HCT116 (cell line): ENCODE measurements around the gene PPT2. TPM values are rescaled to one million over a fixed set of nuclear protein-coding genes. Genes with fewer than 3 reads are reported as not detected.

Experiments used
- ATAC-seq: fragments of 200-7000 bp; cut with Tn5 transposase; 2 replicates; pipeline ENCODE4 v1.9.1; 2020; ENCODE audit warnings: mild to moderate bottlenecking, moderate library complexity
- BruUV-seq: library from RNA; stranded (reverse); fragments of 400-500 nt; replicated peaks from 2 replicates; lab custom pipeline; 2021; lab: Mats Ljungman, UMichigan
- CTCF ChIA-PET: fragments of 300-600 bp; sonication (Branson Sonifier 250); formaldehyde crosslinking; loops from one replicate; lab custom pipeline; 2021; ENCODE audit warnings: antibody characterized with exemption; lab: Charles Lee
- POLR2A ChIA-PET: fragments of 300-600, 350-600 bp; sonication (Branson Sonifier 250); formaldehyde crosslinking; loops from one replicate; lab custom pipeline; 2021; ENCODE audit warnings: antibody characterized with exemption; lab: Charles Lee
- RAD21 ChIA-PET, 2 experiments: fragments of 300-600 bp; sonication (Branson Sonifier 250); formaldehyde crosslinking; loops; one replicate each; lab custom pipeline; 2023; ENCODE audit warnings: low total read pairs in 2 of 2; ENCODE audit not compliant: uncharacterized antibody in 2 of 2, unreplicated experiment in 2 of 2, low non-redundant PET in 1 of 2; lab: Charles Lee
- DNase-seq: peaks from one replicate; pipeline ENCODE4 v3.0.0-alpha.2; 2010; ENCODE audit warnings: low read depth, low spot score
- H2AFZ ChIP-seq: fragments of 200-600 bp; shearing (Covaris generic), sonication (generic); 2 replicates; pipeline ENCODE4 v1.6.1; 2017; ENCODE audit warnings: low read depth, mixed run types, mixed read lengths, antibody characterized with exemption, low read length; ENCODE audit not compliant: poor library complexity, severe bottlenecking
- H3K27ac ChIP-seq: 2 replicates; pipeline ENCODE4 v1.5.1; 2012; ENCODE audit warnings: low read depth, low read length
- H3K27me3 ChIP-seq: fragments of 200-600 bp; sonication (generic); 2 replicates; pipeline ENCODE4 v1.6.1; 2016; ENCODE audit warnings: mixed run types, low read length, mixed read lengths; ENCODE audit not compliant: insufficient read depth
- H3K36me3 ChIP-seq, 2 experiments: fragments of 200-500 bp in 1 of 2; fragments of 200-600 bp in 1 of 2; sonication (Bioruptor generic) in 1 of 2; sonication (generic) in 1 of 2; 2 replicates each; pipeline versions ENCODE4 v1.5.1 to v1.6.1; 2014 to 2016; ENCODE audit warnings: low read length in 2 of 2, inconsistent platforms in 1 of 2, mixed read lengths in 1 of 2, mixed run types in 1 of 2; ENCODE audit not compliant: insufficient read depth in 2 of 2, control insufficient read depth in 1 of 2
- H3K4me1 ChIP-seq, 2 experiments: fragments of 200-600 bp in 1 of 2; sonication (generic) in 1 of 2; 2 replicates each; pipeline versions ENCODE4 v1.5.1 to v1.6.1; 2012 to 2017; ENCODE audit warnings: low read length in 2 of 2, inconsistent platforms in 1 of 2, mild to moderate bottlenecking in 1 of 2, mixed read lengths in 1 of 2, mixed run types in 1 of 2, moderate library complexity in 1 of 2; ENCODE audit not compliant: insufficient read depth in 2 of 2, control insufficient read depth in 1 of 2
- H3K4me2 ChIP-seq: fragments of 200-600 bp; sonication (generic); 2 replicates; pipeline ENCODE4 v1.6.1; 2017; ENCODE audit warnings: mixed run types, low read length, mixed read lengths
- H3K4me3 ChIP-seq, 2 experiments: fragments of 200-600 bp in 1 of 2; sonication (generic) in 1 of 2; replicated peaks in 1 of 2; 2 replicates each; pipeline ENCODE4 v1.5.1; 2011 to 2016; ENCODE audit warnings: low read length in 2 of 2, control low read depth in 1 of 2, low read depth in 1 of 2, mild to moderate bottlenecking in 1 of 2, mixed read lengths in 1 of 2, mixed run types in 1 of 2
- H3K79me2 ChIP-seq: fragments of 200-600 bp; sonication (generic); 2 replicates; pipeline ENCODE4 v1.6.1; 2017; ENCODE audit warnings: mild to moderate bottlenecking, mixed run types, low read length, moderate library complexity, mixed read lengths; ENCODE audit not compliant: insufficient read depth
- H3K9ac ChIP-seq: fragments of 200-600 bp; sonication (generic); 2 replicates; pipeline ENCODE4 v1.6.1; 2016; ENCODE audit warnings: low read length, mixed read lengths
- H3K9me2 ChIP-seq: fragments of 200-600 bp; sonication (generic), shearing (Covaris generic); 2 replicates; pipeline ENCODE4 v1.6.1; 2017; ENCODE audit warnings: mixed run types, mild to moderate bottlenecking, moderate library complexity; ENCODE audit not compliant: insufficient read depth
- H3K9me3 ChIP-seq, 2 experiments: fragments of 200-500 bp in 1 of 2; fragments of 200-600 bp in 1 of 2; sonication (Bioruptor generic) in 1 of 2; sonication (generic) in 1 of 2; 2 replicates each; pipeline ENCODE4 v1.6.1; 2014 to 2017; ENCODE audit warnings: low read length in 2 of 2, mixed read lengths in 2 of 2, inconsistent platforms in 1 of 2, low read depth in 1 of 2, mild to moderate bottlenecking in 1 of 2, mixed run types in 1 of 2, moderate library complexity in 1 of 2; ENCODE audit not compliant: control insufficient read depth in 1 of 2, insufficient read depth in 1 of 2
- H4K20me1 ChIP-seq: fragments of 200-600 bp; sonication (generic), shearing (Covaris generic); 2 replicates; pipeline ENCODE4 v1.6.1; 2017; ENCODE audit warnings: mixed run types, mild to moderate bottlenecking, moderate library complexity; ENCODE audit not compliant: insufficient read depth
- ATF3 ChIP-seq: IDR thresholded peaks from 2 replicates; pipeline ENCODE4 v1.6.1; 2012
- CEBPB ChIP-seq: IDR thresholded peaks from 2 replicates; pipeline ENCODE4 v1.6.1; 2012; ENCODE audit warnings: low read depth
- CTCF ChIP-seq, 3 experiments: fragments of 200-600 bp in 1 of 3; sonication (generic) in 1 of 3; IDR thresholded peaks in 2 of 3; conservative IDR thresholded peaks in 1 of 3; 2 replicates each; pipeline ENCODE4 v1.5.1; 2012 to 2017; ENCODE audit warnings: low read depth in 2 of 3, low read length in 2 of 3, antibody characterized with exemption in 1 of 3, borderline replicate concordance in 1 of 3, control low read depth in 1 of 3, mild to moderate bottlenecking in 1 of 3, mixed read lengths in 1 of 3, mixed run types in 1 of 3, moderate library complexity in 1 of 3; ENCODE audit not compliant: insufficient read depth in 1 of 3
- ELF1 ChIP-seq: IDR thresholded peaks from 2 replicates; pipeline ENCODE4 v1.6.1; 2012; ENCODE audit warnings: low read depth, borderline replicate concordance
- FOSL1 ChIP-seq: IDR thresholded peaks from 2 replicates; pipeline ENCODE4 v1.6.1; 2012; ENCODE audit warnings: low read depth
- MAX ChIP-seq: IDR thresholded peaks from 2 replicates; pipeline ENCODE4 v1.6.1; 2012
- POLR2A ChIP-seq: IDR thresholded peaks from 2 replicates; pipeline ENCODE4 v1.7.0; 2011; ENCODE audit warnings: borderline replicate concordance; ENCODE audit not compliant: insufficient read depth, insufficient read length; ENCODE audit errors: extremely low read depth
- POLR2AphosphoS5 ChIP-seq: IDR thresholded peaks from 2 replicates; pipeline ENCODE4 v1.6.1; 2011; ENCODE audit warnings: mild to moderate bottlenecking, low read depth, low read length, moderate library complexity
- SP1 ChIP-seq: IDR thresholded peaks from 2 replicates; pipeline ENCODE4 v1.6.1; 2012; ENCODE audit warnings: low read depth
- ZBTB33 ChIP-seq: IDR thresholded peaks from 2 replicates; pipeline ENCODE4 v1.6.1; 2011; ENCODE audit warnings: mild to moderate bottlenecking, low read length, moderate library complexity; ENCODE audit not compliant: insufficient replicate concordance; ENCODE audit errors: extremely low read depth
- ZFX ChIP-seq: fragments of 450-650 bp; IDR thresholded peaks from 2 replicates; pipeline ENCODE4 v1.6.1; 2017
- intact Hi-C: fragments of 100-400 bp; cut with micrococcal nuclease; formaldehyde crosslinking; loops from 2 replicates; pipeline ENCODE4 v1.10.0; 2022
- total RNA-seq: library from RNA; stranded (reverse); gene quantifications from one replicate; pipeline ENCODE4 v1.2.1, GENCODE V29; 2021; ENCODE audit not compliant: unreplicated experiment

Gene PPT2
- total RNA-seq, 1 experiment from 2014 or later, result 21.0 TPM

GRCh38 chr6:32175322-32175710 is 21.4 kb downstream of the PPT2 start (continued):
- TF ChIP-seq ZBTB33, result no peak
- TF ChIP-seq ZFX, result no peak
- no peak for TF ChIP-seq SP1
- no peak for TF ChIP-seq CTCF (IDR thresholded peaks at IDR 0.05 in 2 of 3, conservative IDR thresholded peaks at IDR 0.05 in 1 of 3; ENCODE audit: borderline replicate concordance in 1 of 3, insufficient read depth in 1 of 3, low read depth in 2 of 3, low read length in 2 of 3)
- no peak for TF ChIP-seq POLR2AphosphoS5
- TF ChIP-seq ELF1, result no peak
- no peak for TF ChIP-seq ATF3
- TF ChIP-seq CEBPB, result no peak
- no peak for TF ChIP-seq FOSL1

GRCh38 chr6:32175711-32176475 is 22.0 kb downstream of the PPT2 start, which contains the start of gene AGPAT1:
AGPAT1 (minus strand) TSS chr6:32176084; CDS start chr6:32171496, 4,588 bp downstream.
- H3K27ac ChIP-seq, result peak within 1 kb of the TSS; percentile 76
- H3K79me2 ChIP-seq, result peaks cover 24% of the 10 kb centered on the region
- TF ChIP-seq MAX (no peak), ZBTB33 (no peak), POLR2A (peak; percentile 73), POLR2AphosphoS5 (peak; percentile 88)
- no peaks in the 10 kb centered on the region for H4K20me1 ChIP-seq
- H2AFZ ChIP-seq, result no peak within 1 kb of the TSS
- no peaks in the 10 kb centered on the region for H3K9me2 ChIP-seq
- ChIA-PET CTCF (interaction anchor here (0.9 kb wide), 1 partner anchor 57 kb away, joined by 4 read pairs; no protein-coding TSS in a partner anchor), POLR2A (interaction anchor here (1.8 to 2.2 kb wide), 3 partner anchors 12 to 20 kb away, joined by 5 to 10 read pairs (median 6); partner anchors contain the start of genes EGFL8 and GPSM3), RAD21 (no interaction called here)
- peak; percentile 70 for ATAC-seq
- intact Hi-C loops, result no loop called here
- H3K4me2 ChIP-seq, result peak within 1 kb of the TSS; percentile 97
- peaks cover 24 to 52% of the 10 kb centered on the region in 2 experiments for H3K4me1 ChIP-seq
- no peaks in the 10 kb centered on the region for H3K27me3 ChIP-seq
- H3K4me3 ChIP-seq, result peak within 1 kb of the TSS; percentile 93 to 98
- H3K9me3 ChIP-seq, result no peaks in the 10 kb centered on the region
- no TSS peak for BruUV-seq
- peak within 1 kb of the TSS; percentile 90 for H3K9ac ChIP-seq
- H3K36me3 ChIP-seq, result peaks cover under 1 to 4% of the 10 kb centered on the region in 2 experiments; a peak in 2 of 4 replicates
- peak; percentile 90 for DNase-seq
